ENCODE data around the gene CST1.

The CST1 gene

GRCh38 chr20:23697947-23698346 is 52.8 kb downstream of the CST1 start:
- DNase-seq: no peak

Data from AML-193 (cell line).